ENCODE data around the gene MAPK8.

Gene MAPK8

DNA sequence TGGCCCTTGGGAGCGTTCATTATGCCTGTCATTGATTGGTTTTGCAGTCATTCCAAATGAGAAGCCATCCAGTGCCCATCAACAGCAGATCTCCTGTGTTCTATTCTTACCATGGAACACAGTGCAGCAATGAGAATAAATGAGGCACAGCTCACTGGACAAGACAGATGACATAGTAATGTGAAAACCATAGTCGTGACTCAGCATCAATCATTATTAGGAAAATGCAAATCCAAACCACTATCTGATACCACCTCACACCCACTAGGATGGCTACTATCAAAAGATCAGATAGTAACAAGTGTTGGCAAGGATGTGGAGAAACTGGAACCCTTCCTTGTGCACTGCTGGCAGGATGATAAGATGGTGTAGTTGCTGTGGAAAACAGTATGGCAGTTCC is 153.7 kb downstream of the MAPK8 start:
- TF ChIP-seq EZH2phosphoT487 (IDR thresholded peaks at IDR 0.05; ENCODE audit: low read length) (no peak), EZH2 (optimal IDR thresholded peaks at IDR 0.05; ENCODE audit: low read depth, low read length) (no peak)
- TF ChIP-seq, protein P1, sequence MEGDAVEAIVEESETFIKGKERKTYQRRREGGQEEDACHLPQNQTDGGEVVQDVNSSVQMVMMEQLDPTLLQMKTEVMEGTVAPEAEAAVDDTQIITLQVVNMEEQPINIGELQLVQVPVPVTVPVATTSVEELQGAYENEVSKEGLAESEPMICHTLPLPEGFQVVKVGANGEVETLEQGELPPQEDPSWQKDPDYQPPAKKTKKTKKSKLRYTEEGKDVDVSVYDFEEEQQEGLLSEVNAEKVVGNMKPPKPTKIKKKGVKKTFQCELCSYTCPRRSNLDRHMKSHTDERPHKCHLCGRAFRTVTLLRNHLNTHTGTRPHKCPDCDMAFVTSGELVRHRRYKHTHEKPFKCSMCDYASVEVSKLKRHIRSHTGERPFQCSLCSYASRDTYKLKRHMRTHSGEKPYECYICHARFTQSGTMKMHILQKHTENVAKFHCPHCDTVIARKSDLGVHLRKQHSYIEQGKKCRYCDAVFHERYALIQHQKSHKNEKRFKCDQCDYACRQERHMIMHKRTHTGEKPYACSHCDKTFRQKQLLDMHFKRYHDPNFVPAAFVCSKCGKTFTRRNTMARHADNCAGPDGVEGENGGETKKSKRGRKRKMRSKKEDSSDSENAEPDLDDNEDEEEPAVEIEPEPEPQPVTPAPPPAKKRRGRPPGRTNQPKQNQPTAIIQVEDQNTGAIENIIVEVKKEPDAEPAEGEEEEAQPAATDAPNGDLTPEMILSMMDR (IDR thresholded peaks at IDR 0.05; ENCODE audit: low read length) = no peak
- Histone ChIP-seq H3K27me3 (replicated peaks; ENCODE audit: insufficient read depth, low read length) (no peaks in the 10 kb centered on the region), H3K9me3 (replicated peaks; ENCODE audit: insufficient read depth, low read length) (no peaks in the 10 kb centered on the region), H3K9me2 (replicated peaks; ENCODE audit: insufficient read depth, low read length) (no peaks in the 10 kb centered on the region), H3K9ac (ENCODE audit: low read length) (no peak overlapping the region), H3K4me1 (ENCODE audit: low read length) (no peaks in the 10 kb centered on the region), H3F3A (ENCODE audit: insufficient read depth, low read length) (no peaks in the 10 kb centered on the region), H3K4me2 (ENCODE audit: low read depth, low read length) (no peak overlapping the region), H3K36me3 (replicated peaks; ENCODE audit: insufficient read depth, low read length) (no peaks in the 10 kb centered on the region), H3K27ac (ENCODE audit: low read length) (no peak overlapping the region), H3K4me3 (ENCODE audit: low read length) (no peak overlapping the region), H3K79me2 (ENCODE audit: low read length) (no peaks in the 10 kb centered on the region), H2AFZ (ENCODE audit: low read length) (no peak overlapping the region), H4K20me1 (ENCODE audit: insufficient read depth, low read length) (no peaks in the 10 kb centered on the region)
- DNase-seq = no peak

DNA sequence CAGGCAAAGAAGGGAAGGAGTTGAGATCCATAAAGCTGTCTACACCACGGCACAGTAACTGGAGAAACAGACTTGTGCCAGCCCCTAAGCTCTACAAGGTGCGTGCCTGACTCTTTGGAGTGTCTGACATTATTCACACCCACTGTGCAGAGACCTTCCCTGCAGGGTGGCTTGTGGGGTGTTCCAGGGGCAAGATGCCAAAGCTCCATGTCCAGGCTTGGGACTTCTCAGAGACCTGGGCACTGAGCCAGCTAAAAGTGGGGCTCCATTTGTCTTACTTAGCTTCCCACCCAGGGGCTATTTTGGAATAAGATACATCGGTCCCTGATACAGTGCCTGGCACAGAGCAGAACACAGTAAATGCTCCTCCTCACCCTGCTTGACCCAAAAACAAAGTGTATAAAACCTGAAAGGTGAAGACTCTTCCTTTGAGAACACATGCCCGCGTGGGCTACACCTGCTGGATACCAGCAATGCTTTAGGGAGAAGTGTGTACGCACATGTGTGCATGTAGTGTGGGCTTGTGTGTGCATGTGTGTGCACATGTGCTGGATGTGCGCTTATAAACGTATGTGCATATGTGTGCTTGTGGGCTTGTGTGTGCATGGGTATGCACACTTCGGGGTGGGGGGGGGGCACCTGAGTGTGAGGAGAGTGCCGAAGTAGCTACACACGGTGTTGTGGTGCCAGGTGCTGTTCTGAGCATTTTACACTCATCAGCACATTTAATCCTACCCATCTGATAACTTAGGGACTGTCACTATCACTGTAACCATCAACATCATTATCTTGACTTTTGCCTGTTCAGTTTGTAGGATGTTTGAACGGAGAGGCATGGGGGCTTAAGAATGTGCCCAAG is 155.4 kb downstream of the MAPK8 start:
- Histone ChIP-seq H3K9ac (ENCODE audit: low read length) (no peak overlapping the region), H2AFZ (ENCODE audit: low read length) (no peak overlapping the region), H3K4me1 (ENCODE audit: low read length) (no peaks in the 10 kb centered on the region), H3K27ac (ENCODE audit: low read length) (no peak overlapping the region), H3K36me3 (replicated peaks; ENCODE audit: insufficient read depth, low read length) (no peaks in the 10 kb centered on the region), H3F3A (ENCODE audit: insufficient read depth, low read length) (no peaks in the 10 kb centered on the region), H3K79me2 (ENCODE audit: low read length) (no peaks in the 10 kb centered on the region), H3K27me3 (replicated peaks; ENCODE audit: insufficient read depth, low read length) (no peaks in the 10 kb centered on the region), H3K9me3 (replicated peaks; ENCODE audit: insufficient read depth, low read length) (no peaks in the 10 kb centered on the region), H4K20me1 (ENCODE audit: insufficient read depth, low read length) (no peaks in the 10 kb centered on the region), H3K4me3 (ENCODE audit: low read length) (no peak overlapping the region), H3K9me2 (replicated peaks; ENCODE audit: insufficient read depth, low read length) (no peaks in the 10 kb centered on the region), H3K4me2 (ENCODE audit: low read depth, low read length) (no peak overlapping the region)
- TF ChIP-seq, protein P1 (IDR thresholded peaks at IDR 0.05; ENCODE audit: low read length) = no peak
- DNase-seq = no peak

DNA sequence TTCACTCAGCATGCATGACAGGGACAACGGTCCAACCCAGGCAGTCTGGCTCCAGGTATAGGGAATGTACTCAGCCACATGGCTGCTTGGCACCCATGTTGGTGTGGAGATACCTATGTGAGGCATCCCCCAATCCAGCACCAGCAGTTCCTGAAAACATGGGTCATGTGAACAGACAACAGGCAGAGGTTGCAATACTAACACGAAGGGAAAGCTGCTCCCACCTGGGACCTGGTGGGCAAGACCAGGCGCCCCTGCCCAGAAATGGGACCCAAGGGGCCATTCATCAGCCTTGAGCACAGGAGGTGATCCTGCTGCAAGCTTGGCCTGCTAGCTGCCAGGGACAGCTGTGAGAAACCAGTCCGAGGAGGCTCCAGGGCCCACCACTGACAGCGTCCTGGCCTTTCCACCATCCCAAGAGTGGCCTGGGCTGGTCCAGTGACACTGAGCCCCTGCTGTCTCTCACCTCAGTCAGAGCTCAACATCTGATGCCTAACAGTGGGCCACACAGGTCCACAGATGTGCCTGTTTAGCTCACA is 156.1 kb downstream of the MAPK8 start:
- Histone ChIP-seq H4K20me1 (ENCODE audit: insufficient read depth, low read length) (no peaks in the 10 kb centered on the region), H3K4me2 (ENCODE audit: low read depth, low read length) (no peak overlapping the region), H3K27me3 (replicated peaks; ENCODE audit: insufficient read depth, low read length) (no peaks in the 10 kb centered on the region), H3K9me2 (replicated peaks; ENCODE audit: insufficient read depth, low read length) (no peaks in the 10 kb centered on the region), H3K9me3 (replicated peaks; ENCODE audit: insufficient read depth, low read length) (no peaks in the 10 kb centered on the region), H3F3A (ENCODE audit: insufficient read depth, low read length) (no peaks in the 10 kb centered on the region), H3K9ac (ENCODE audit: low read length) (no peak overlapping the region), H3K4me1 (ENCODE audit: low read length) (no peaks in the 10 kb centered on the region), H3K36me3 (replicated peaks; ENCODE audit: insufficient read depth, low read length) (no peaks in the 10 kb centered on the region), H3K4me3 (ENCODE audit: low read length) (no peak overlapping the region), H2AFZ (ENCODE audit: low read length) (no peak overlapping the region), H3K79me2 (ENCODE audit: low read length) (no peaks in the 10 kb centered on the region), H3K27ac (ENCODE audit: low read length) (no peak overlapping the region)
- TF ChIP-seq EZH2 (optimal IDR thresholded peaks at IDR 0.05; ENCODE audit: low read depth, low read length) (no peak), EZH2phosphoT487 (IDR thresholded peaks at IDR 0.05; ENCODE audit: low read length) (no peak)
- TF ChIP-seq, protein P1 (IDR thresholded peaks at IDR 0.05; ENCODE audit: low read length) = no peak
- DNase-seq = no peak

Measured in MM.1S (cell line).